H1 (cell line): ENCODE data around the gene MT1G. TPM values are rescaled to one million over a fixed set of nuclear protein-coding genes. Genes with fewer than 3 reads are reported as not detected.
"Not testable (repeated sequence)": the region's sequence is repeated elsewhere in the genome, so short reads cannot be mapped to it uniquely, and the experiment has no call there.

Experiments
- CTCF ChIA-PET: fragments of 300-600 bp; sonication (Branson Sonifier 250); formaldehyde crosslinking; loops from one replicate; lab custom pipeline; 2021; ENCODE audit not compliant: partially characterized antibody; lab: Charles Lee
- POLR2A ChIA-PET: fragments of 300-600 bp; sonication (Branson Sonifier 250); formaldehyde crosslinking; loops from one replicate; lab custom pipeline; 2021; ENCODE audit warnings: inconsistent platforms; ENCODE audit not compliant: partially characterized antibody; lab: Charles Lee
- DNase-seq, 2 experiments: peaks; one replicate each; pipeline versions ENCODE4 v3.0.0 to v3.0.0-alpha.2; 2010 to 2022; ENCODE audit warnings: low spot score in 2 of 2, low read depth in 1 of 2, mixed read lengths in 1 of 2
- FAIRE-seq: peaks from 2 replicates; lab custom pipeline; 2011; peaks lifted over from hg19 to GRCh38; lab: Jason Lieb, UNC
- H2AFZ ChIP-seq: 2 replicates; pipeline ENCODE4 v1.8.1; 2012; ENCODE audit warnings: low read length, inconsistent platforms
- H2AK5ac ChIP-seq: 2 replicates; pipeline ENCODE4 v1.6.1; 2013; ENCODE audit warnings: low read depth, low read length
- H2BK120ac ChIP-seq: replicated peaks from 2 replicates; pipeline ENCODE3; 2013; ENCODE audit warnings: low read depth, low read length, inconsistent platforms
- H2BK12ac ChIP-seq: 2 replicates; pipeline ENCODE4 v1.6.1; 2013; ENCODE audit warnings: low read depth, low read length
- H2BK15ac ChIP-seq: 2 replicates; pipeline ENCODE4 v1.6.1; 2013; ENCODE audit warnings: low read length
- H2BK20ac ChIP-seq: 2 replicates; pipeline ENCODE4 v1.6.1; 2013; ENCODE audit warnings: low read length
- H2BK5ac ChIP-seq: 2 replicates; pipeline ENCODE4 v1.6.1; 2013; ENCODE audit warnings: low read depth, low read length
- H3K14ac ChIP-seq: 2 replicates; pipeline ENCODE4 v1.6.1; 2013; ENCODE audit warnings: inconsistent platforms; ENCODE audit not compliant: insufficient read length
- H3K18ac ChIP-seq: 2 replicates; pipeline ENCODE4 v1.6.1; 2013; ENCODE audit warnings: low read length; ENCODE audit errors: extremely low read depth
- H3K23ac ChIP-seq: 2 replicates; pipeline ENCODE4 v1.6.1; 2013; ENCODE audit warnings: inconsistent platforms; ENCODE audit not compliant: insufficient read length
- H3K23me2 ChIP-seq: 2 replicates; pipeline ENCODE4 v1.6.1; 2013; ENCODE audit warnings: low read depth, low read length
- H3K27ac ChIP-seq: 2 replicates; pipeline ENCODE4 v1.6.1; 2011; ENCODE audit warnings: low read depth, low read length, inconsistent platforms
- H3K27me3 ChIP-seq, 4 experiments: replicated peaks in 1 of 4; 1 replicate in 1 of 4; 2 replicates in 3 of 4; pipeline versions ENCODE4 v1.6.1 to v1.8.1; 2011 to 2013; ENCODE audit warnings: low read length in 3 of 4, mild to moderate bottlenecking in 3 of 4, inconsistent platforms in 2 of 4, mixed read lengths in 2 of 4, moderate library complexity in 1 of 4; ENCODE audit not compliant: control insufficient read depth in 3 of 4, insufficient read depth in 3 of 4; ENCODE audit errors: extremely low read depth in 1 of 4
- H3K36me3 ChIP-seq, 4 experiments: 2 replicates each; pipeline versions ENCODE4 v1.6.1 to v1.8.1; 2011 to 2013; ENCODE audit warnings: mild to moderate bottlenecking in 4 of 4, low read length in 3 of 4, moderate library complexity in 2 of 4, control low read depth in 1 of 4, inconsistent platforms in 1 of 4; ENCODE audit not compliant: insufficient read depth in 4 of 4, control insufficient read depth in 2 of 4
- H3K4ac ChIP-seq: replicated peaks from 2 replicates; pipeline ENCODE3; 2013; ENCODE audit warnings: low read length, low read depth, mixed read lengths, inconsistent platforms; ENCODE audit not compliant: insufficient read length
- H3K4me1 ChIP-seq, 4 experiments: replicated peaks in 1 of 4; 1 replicate in 1 of 4; 2 replicates in 3 of 4; pipeline versions ENCODE4 v1.6.1 to v1.8.1; 2011 to 2013; ENCODE audit warnings: low read length in 3 of 4, inconsistent platforms in 2 of 4, mixed read lengths in 1 of 4; ENCODE audit not compliant: insufficient read depth in 4 of 4, control insufficient read depth in 3 of 4
- H3K4me2 ChIP-seq, 2 experiments: 2 replicates each; pipeline versions ENCODE4 v1.6.1 to v1.8.1; 2011 to 2013; ENCODE audit warnings: low read depth in 2 of 2, low read length in 2 of 2, control low read depth in 1 of 2, inconsistent platforms in 1 of 2, mild to moderate bottlenecking in 1 of 2; ENCODE audit not compliant: insufficient read depth in 1 of 2
- H3K4me3 ChIP-seq, 4 experiments: fragments of 200-600, 300-600 bp in 1 of 4; sonication (generic), shearing (Covaris generic), sonication (Bioruptor Twin) in 1 of 4; 2 replicates each; pipeline versions ENCODE4 v1.5.1 to v1.8.1; 2011 to 2016; ENCODE audit warnings: low read length in 4 of 4, low read depth in 3 of 4, control low read depth in 2 of 4, inconsistent platforms in 2 of 4, mild to moderate bottlenecking in 2 of 4, mixed read lengths in 1 of 4, moderate library complexity in 1 of 4; ENCODE audit not compliant: insufficient read depth in 2 of 4; ENCODE audit errors: extremely low read depth in 1 of 4
- H3K56ac ChIP-seq: replicated peaks from 2 replicates; pipeline ENCODE3; 2013; ENCODE audit warnings: low read depth, mild to moderate bottlenecking, mixed read lengths, low read length, inconsistent platforms; ENCODE audit not compliant: insufficient read length
- H3K79me1 ChIP-seq: 2 replicates; pipeline ENCODE4 v1.6.1; 2013; ENCODE audit warnings: low read depth, low read length, control low read depth
- H3K79me2 ChIP-seq, 2 experiments: 2 replicates each; pipeline versions ENCODE4 v1.6.1 to v1.8.1; 2012 to 2013; ENCODE audit warnings: low read length in 2 of 2, mild to moderate bottlenecking in 2 of 2, inconsistent platforms in 1 of 2; ENCODE audit not compliant: insufficient read depth in 2 of 2, control insufficient read depth in 1 of 2
- H3K9ac ChIP-seq, 4 experiments: replicated peaks in 1 of 4; 1 replicate in 1 of 4; 2 replicates in 3 of 4; pipeline versions ENCODE4 v1.6.1 to v1.8.1; 2011 to 2013; ENCODE audit warnings: low read depth in 3 of 4, low read length in 3 of 4, control low read depth in 2 of 4, mild to moderate bottlenecking in 2 of 4, moderate library complexity in 2 of 4, inconsistent platforms in 1 of 4; ENCODE audit errors: extremely low read depth in 1 of 4
- H3K9me3 ChIP-seq, 2 experiments: 2 replicates each; pipeline versions ENCODE4 v1.6.1 to v1.8.1; 2012 to 2013; ENCODE audit warnings: mild to moderate bottlenecking in 2 of 2, moderate library complexity in 2 of 2, control low read depth in 1 of 2, inconsistent platforms in 1 of 2, low read depth in 1 of 2, low read length in 1 of 2, mixed read lengths in 1 of 2; ENCODE audit not compliant: insufficient read depth in 2 of 2
- H4K20me1 ChIP-seq, 2 experiments: replicated peaks in 1 of 2; 2 replicates each; pipeline versions ENCODE3 to v1.8.1; 2011 to 2013; ENCODE audit warnings: inconsistent platforms in 2 of 2, low read length in 2 of 2, mild to moderate bottlenecking in 1 of 2; ENCODE audit not compliant: insufficient read depth in 2 of 2, control insufficient read depth in 1 of 2
- H4K5ac ChIP-seq: 2 replicates; pipeline ENCODE4 v1.6.1; 2013; ENCODE audit warnings: low read length, low read depth, mixed read lengths, inconsistent platforms; ENCODE audit not compliant: insufficient read length
- H4K8ac ChIP-seq: 2 replicates; pipeline ENCODE4 v1.8.0; 2013; ENCODE audit warnings: mild to moderate bottlenecking, moderate library complexity, low read length, inconsistent platforms; ENCODE audit not compliant: insufficient read depth; ENCODE audit errors: extremely low read depth
- H4K91ac ChIP-seq: replicated peaks from 2 replicates; pipeline ENCODE3; 2013; ENCODE audit warnings: low read length, mixed read lengths, inconsistent platforms; ENCODE audit not compliant: insufficient read length
- WGBS, 2 experiments: shearing (Covaris generic) in 1 of 2; methylation state at CpG; one replicate each; pipeline versions ENCODE4 v1.1.6 to v1.1.7; 2013 to 2015; ENCODE audit warnings: low lambda C conversion rate in 2 of 2, mixed read lengths in 2 of 2, inconsistent platforms in 1 of 2, low coverage in 1 of 2, missing lambda C conversion rate in 1 of 2; ENCODE audit not compliant: insufficient replicate concordance in 2 of 2, insufficient coverage in 1 of 2, insufficient read length in 1 of 2; ENCODE audit errors: extremely low coverage in 1 of 2, missing lambda C conversion rate in 1 of 2; 5-methylcytosine and 5-hydroxymethylcytosine counted together
- polyA plus RNA-seq, 7 experiments: library from polyadenylated mRNA; depleted of rRNA in 3 of 7; stranded (reverse) in 5 of 7; unstranded in 2 of 7; fragments of >200 nt in 5 of 7; fragments of 200-250 nt in 2 of 7; gene quantifications; 1 replicate in 5 of 7; 2 replicates in 1 of 7; 4 replicates in 1 of 7; pipeline versions ENCODE4 v1.2.1 to v1.2.3, GENCODE V29; 2011 to 2013; ENCODE audit warnings: missing spikeins in 2 of 7, mixed read lengths in 2 of 7
- total RNA-seq: library from RNA; stranded (reverse); fragmentation: NEBNext Ultra II Directional; extraction: Animal tissue kit (Norgen Biotek cat#: 25700); gene quantifications from 2 replicates; pipeline ENCODE4 v1.2.1, GENCODE V29; 2021

The MT1G gene
- total and polyA plus RNA-seq, 2 of the 8 experiments (the other 6 are each of a cell fraction or from before 2014, with no cell fraction given), result 17.7 to 515 TPM

DNA sequence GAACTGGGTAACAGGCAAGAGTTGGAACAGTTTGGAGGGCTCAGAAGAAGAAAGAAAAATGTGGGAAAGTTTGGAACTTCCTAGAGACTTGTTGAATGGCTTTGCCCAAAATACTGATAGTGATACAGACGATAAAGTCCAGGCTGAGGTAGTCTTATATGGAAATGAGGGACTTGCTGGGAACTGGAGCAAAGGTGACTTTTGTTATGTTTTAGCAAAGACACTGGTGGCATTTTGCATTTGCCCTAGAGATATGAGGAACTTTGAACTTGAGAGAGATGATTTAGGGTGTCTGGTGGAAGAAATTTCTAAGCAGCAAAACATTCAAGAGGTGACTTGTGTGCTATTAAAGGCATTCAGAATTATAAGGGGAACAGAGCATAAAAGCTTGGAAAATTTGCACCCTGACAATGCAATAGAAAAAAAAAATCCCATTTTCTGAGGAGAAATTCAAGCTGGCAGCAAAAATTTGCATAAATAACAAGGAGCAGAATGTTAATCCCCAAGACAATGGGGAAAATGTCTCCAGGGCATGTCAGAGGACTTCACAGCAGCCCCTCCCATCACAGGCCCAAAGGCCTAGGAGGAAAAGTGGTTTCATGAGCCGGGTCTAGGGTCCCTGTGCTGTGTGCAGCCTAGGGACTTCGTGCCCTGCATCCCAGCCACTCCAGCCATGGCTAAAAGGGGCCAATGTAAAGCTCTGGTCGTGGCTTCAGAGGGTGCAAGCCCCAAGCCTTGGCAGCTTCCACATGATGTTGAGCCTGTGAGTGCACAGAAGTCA, 46.0 kb downstream of the MT1G start:
- H3K14ac ChIP-seq, H3K79me1 ChIP-seq, H4K8ac ChIP-seq, H2BK5ac ChIP-seq, H2BK15ac ChIP-seq, H3K79me2 ChIP-seq, H2BK20ac ChIP-seq, H2BK120ac ChIP-seq, H3K9me3 ChIP-seq, H3K9ac ChIP-seq, H4K5ac ChIP-seq, H2BK12ac ChIP-seq, H3K18ac ChIP-seq, H3K4me3 ChIP-seq, H4K20me1 ChIP-seq, H2AFZ ChIP-seq, H3K36me3 ChIP-seq, DNase-seq, H3K23me2 ChIP-seq, FAIRE-seq, H3K56ac ChIP-seq, H3K23ac ChIP-seq, H3K27ac ChIP-seq, H4K91ac ChIP-seq, H3K4ac ChIP-seq, H2AK5ac ChIP-seq: not testable (repeated sequence)
- ChIA-PET CTCF (interaction anchor here (1.8 kb wide), 1 partner anchor 21 kb away, joined by 9 read pairs; no protein-coding TSS in a partner anchor), POLR2A (interaction anchor here (1.0 to 1.4 kb wide), 2 partner anchors 10 to 12 kb away, joined by 3 to 4 read pairs; partner anchors contain the start of gene MT1M)
- Histone ChIP-seq H3K27me3 (peaks cover 60 to 89% (median 84%) of the 10 kb centered on the region in 4 experiments), H3K4me1 (peaks cover 0 to 31% (median 22%) of the 10 kb centered on the region in 4 experiments; a peak in 6 of 7 replicates), H3K4me2 (peak overlapping the region in 1 of 2 experiments; percentile 10; a peak in 1 of 4 replicates)
- 46% methylated on average over 4 of the region's 4 CpGs; no CpG with 5 or more reads in 1 of the 2 experiments for WGBS, 2 experiments
